GM21381 (cell line): Measurements from ENCODE around the gene LDLRAD4.

Experiments
- ATAC-seq: cut with Tn5 transposase; IDR thresholded peaks from one replicate; pipeline ENCODE4 v1.9.1; 2021; ENCODE audit warnings: mild to moderate bottlenecking, moderate library complexity; ENCODE audit not compliant: unreplicated experiment

Gene LDLRAD4

GRCh38 chr18:13302457-13303225, 84.1 kb downstream of the LDLRAD4 start:
- ATAC-seq = no peak

- no peak for ATAC-seq
Measured at GRCh38 chr18:13303756-13304364, 85.3 kb downstream of the LDLRAD4 start.

- ATAC-seq = no peak
Measured at GRCh38 chr18:13305301-13305700, 86.7 kb downstream of the LDLRAD4 start.

GRCh38 chr18:13306583-13306982, 88.0 kb downstream of the LDLRAD4 start:
- no peak for ATAC-seq

DNA sequence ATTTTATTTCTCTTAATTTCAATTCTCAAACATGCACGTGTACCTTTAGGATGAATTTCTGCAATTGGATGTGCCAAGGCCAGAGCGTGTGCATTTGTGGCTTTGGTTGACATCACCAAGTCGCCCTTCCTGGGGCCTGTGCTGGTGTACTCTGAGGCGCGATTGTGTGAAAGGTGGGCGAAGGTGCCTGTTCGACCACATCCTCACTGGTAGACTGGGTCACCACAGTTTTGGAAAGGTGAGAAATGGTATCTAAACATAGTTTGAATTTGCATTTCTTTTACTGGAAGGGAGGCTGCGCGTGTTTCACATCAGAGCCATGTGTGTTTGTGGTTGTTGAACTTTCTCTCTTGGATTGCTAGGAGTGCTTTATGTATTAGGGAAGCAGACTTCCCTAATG, 89.8 kb downstream of the LDLRAD4 start:
- ATAC-seq = no peak

- ATAC-seq = no peak
Measured at GRCh38 chr18:13309031-13309747, 90.6 kb downstream of the LDLRAD4 start.

GRCh38 chr18:13309748-13310670, 91.4 kb downstream of the LDLRAD4 start:
- no peak for ATAC-seq

GRCh38 chr18:13311193-13311592, 92.6 kb downstream of the LDLRAD4 start:
- ATAC-seq = no peak

GRCh38 chr18:13312515-13312914, 94.0 kb downstream of the LDLRAD4 start:
- no peak for ATAC-seq

GRCh38 chr18:13313006-13313686, 94.6 kb downstream of the LDLRAD4 start:
- ATAC-seq = no peak

DNA sequence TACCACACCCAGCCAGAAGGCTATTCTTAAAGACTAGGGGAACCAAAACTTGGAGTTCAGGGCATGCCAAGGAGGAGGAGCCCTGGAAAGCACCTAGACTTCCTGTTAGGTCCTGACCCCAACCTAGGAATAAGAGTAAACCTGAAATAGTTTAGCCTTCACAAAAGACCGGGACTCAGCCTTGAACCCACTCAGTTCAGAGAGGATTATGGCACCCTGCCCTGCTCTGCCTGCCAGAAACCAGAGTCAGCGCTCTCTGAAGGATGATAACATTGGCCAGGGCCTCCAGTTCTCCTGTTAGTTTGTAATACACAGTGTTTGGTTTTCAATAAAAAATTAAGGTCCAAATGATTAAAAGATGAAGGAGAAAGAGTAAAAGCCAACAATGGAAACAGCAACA, 96.4 kb downstream of the LDLRAD4 start:
- no peak for ATAC-seq

- no peak for ATAC-seq
Measured at GRCh38 chr18:13316063-13316462, 97.5 kb downstream of the LDLRAD4 start.

GRCh38 chr18:13317801-13318200, 99.2 kb downstream of the LDLRAD4 start:
- no peak for ATAC-seq

GRCh38 chr18:13318731-13319501, 100.4 kb downstream of the LDLRAD4 start:
- ATAC-seq = no peak

- no peak for ATAC-seq
Measured at GRCh38 chr18:13319629-13320028, 101.1 kb downstream of the LDLRAD4 start.

GRCh38 chr18:13320096-13320495, 101.5 kb downstream of the LDLRAD4 start:
- ATAC-seq = no peak

- no peak for ATAC-seq
Measured at GRCh38 chr18:13320891-13321425, 102.4 kb downstream of the LDLRAD4 start.

GRCh38 chr18:13321923-13322322, 103.4 kb downstream of the LDLRAD4 start:
- ATAC-seq = no peak

DNA sequence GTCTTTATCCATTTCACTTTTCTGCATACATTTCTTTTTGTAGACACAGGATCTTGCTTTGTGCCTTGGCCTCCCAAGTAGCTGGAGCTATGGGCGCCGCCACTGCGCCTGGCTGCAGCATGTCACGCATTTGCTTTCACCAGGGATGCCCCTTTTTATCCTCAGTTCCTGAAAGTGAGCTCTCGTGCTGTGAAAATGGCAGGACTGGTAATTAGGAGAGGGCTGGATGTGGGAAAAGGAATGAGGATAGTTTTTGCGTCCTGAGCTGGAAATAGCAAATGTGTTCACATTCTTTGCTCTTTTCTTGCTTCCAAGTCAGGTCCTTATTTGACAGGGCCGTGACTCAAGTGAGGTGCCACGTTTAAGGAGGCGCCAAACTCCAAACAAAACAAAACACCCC, 104.6 kb downstream of the LDLRAD4 start:
- ATAC-seq = no peak
